Naive thymus-derived CD4-positive, alpha-beta T cell (primary cell): ENCODE data around the gene EHF. TPM values are rescaled to one million over a fixed set of nuclear protein-coding genes. Genes with fewer than 3 reads are reported as not detected.
A peak's percentile ranks its signal among the peaks of the same experiment; 100 is the strongest.

Source experiments
- ATAC-seq: fragments of 150-1000 bp; cut with Tn5 transposase; 2 replicates; pipeline ENCODE4 v1.10.0; 2021; ENCODE audit warnings: mild to moderate bottlenecking, moderate library complexity
- CTCF ChIA-PET: fragments of 350-600 bp; sonication (Branson Sonifier 250); formaldehyde crosslinking; loops from one replicate; lab custom pipeline; 2021; ENCODE audit warnings: antibody characterized with exemption; lab: Charles Lee
- POLR2A ChIA-PET: fragments of 350-600 bp; sonication (Branson Sonifier 250); formaldehyde crosslinking; loops from one replicate; lab custom pipeline; 2021; ENCODE audit warnings: antibody characterized with exemption, inconsistent platforms; lab: Charles Lee
- DNase-seq, 9 donors: peaks; one replicate each; pipeline versions ENCODE4 v3.0.0 to v3.0.0-alpha.2; 2020 to 2022; ENCODE audit warnings: mixed read lengths in 1 of 9
- H3K27ac ChIP-seq: one replicate; pipeline ENCODE4 v1.7.0; 2013; ENCODE audit warnings: mild to moderate bottlenecking, low read depth, low read length, moderate library complexity
- H3K27me3 ChIP-seq, 2 donors: one replicate each; pipeline ENCODE4 v1.7.0; 2013; ENCODE audit warnings: low read length in 2 of 2, mild to moderate bottlenecking in 2 of 2, moderate library complexity in 2 of 2; ENCODE audit not compliant: control insufficient read depth in 2 of 2, insufficient read depth in 2 of 2
- H3K36me3 ChIP-seq, 3 experiments: 1 replicate in 2 of 3; 2 replicates in 1 of 3; pipeline ENCODE4 v1.7.0; 2013; ENCODE audit warnings: low read length in 3 of 3, mild to moderate bottlenecking in 3 of 3, moderate library complexity in 1 of 3; ENCODE audit not compliant: insufficient read depth in 3 of 3, control insufficient read depth in 2 of 3
- H3K4me1 ChIP-seq, 2 donors: one replicate each; pipeline ENCODE4 v1.7.0; 2013; ENCODE audit warnings: low read length in 2 of 2, mild to moderate bottlenecking in 2 of 2, moderate library complexity in 1 of 2; ENCODE audit not compliant: control insufficient read depth in 2 of 2, insufficient read depth in 2 of 2
- H3K4me3 ChIP-seq: 2 replicates; pipeline ENCODE4 v1.7.0; 2013; ENCODE audit warnings: mild to moderate bottlenecking, low read length
- H3K9me3 ChIP-seq, 3 experiments: 1 replicate in 2 of 3; 2 replicates in 1 of 3; pipeline ENCODE4 v1.7.0; 2013; ENCODE audit warnings: low read length in 3 of 3; ENCODE audit not compliant: control insufficient read depth in 2 of 3
- H3K27ac Mint-ChIP-seq, 9 donors: one replicate each; pipeline ENCODE4 v1.8.0; 2020 to 2022; ENCODE audit warnings: mixed read lengths in 9 of 9, mild to moderate bottlenecking in 8 of 9, moderate library complexity in 5 of 9, inconsistent platforms in 2 of 9
- H3K27me3 Mint-ChIP-seq, 5 donors: one replicate each; pipeline ENCODE4 v1.8.0; 2021 to 2022; ENCODE audit warnings: mixed read lengths in 5 of 5, mild to moderate bottlenecking in 1 of 5
- H3K36me3 Mint-ChIP-seq, 5 donors: one replicate each; pipeline ENCODE4 v1.8.0; 2020 to 2022; ENCODE audit warnings: mixed read lengths in 5 of 5, mild to moderate bottlenecking in 3 of 5, inconsistent platforms in 1 of 5
- H3K4me1 Mint-ChIP-seq, 7 donors: one replicate each; pipeline ENCODE4 v1.8.0; 2020 to 2022; ENCODE audit warnings: mixed read lengths in 7 of 7, mild to moderate bottlenecking in 3 of 7, inconsistent platforms in 1 of 7
- H3K4me3 Mint-ChIP-seq, 10 donors: one replicate each; pipeline ENCODE4 v1.8.0; 2020 to 2022; ENCODE audit warnings: mild to moderate bottlenecking in 10 of 10, mixed read lengths in 10 of 10, moderate library complexity in 6 of 10, inconsistent platforms in 2 of 10
- H3K9me3 Mint-ChIP-seq, 11 donors: one replicate each; pipeline ENCODE4 v1.8.0; 2020 to 2022; ENCODE audit warnings: mixed read lengths in 11 of 11, mild to moderate bottlenecking in 4 of 11, inconsistent platforms in 1 of 11, moderate library complexity in 1 of 11
- intact Hi-C, 2 donors: fragments of 100-400 bp; cut with micrococcal nuclease; formaldehyde crosslinking; loops; one replicate each; pipeline ENCODE4 v1.15.1; 2023
- polyA plus RNA-seq, 2 donors: library from polyadenylated mRNA; unstranded; fragments of 300-500 nt; fragmentation: Illumina TruSeq; gene quantifications; one replicate each; pipeline ENCODE4 v1.2.3, GENCODE V29; 2021
- total RNA-seq, 6 experiments: library from RNA in 5 of 6; stranded (reverse) in 5 of 6; gene quantifications; 1 replicate in 5 of 6; 2 replicates in 1 of 6; pipeline ENCODE4 v1.2.3 and lab custom pipeline; 2021 to 2026

Gene EHF
- total and polyA plus RNA-seq, 7 experiments from 2014 or later = 0.20 TPM; not detected in 6

DNA sequence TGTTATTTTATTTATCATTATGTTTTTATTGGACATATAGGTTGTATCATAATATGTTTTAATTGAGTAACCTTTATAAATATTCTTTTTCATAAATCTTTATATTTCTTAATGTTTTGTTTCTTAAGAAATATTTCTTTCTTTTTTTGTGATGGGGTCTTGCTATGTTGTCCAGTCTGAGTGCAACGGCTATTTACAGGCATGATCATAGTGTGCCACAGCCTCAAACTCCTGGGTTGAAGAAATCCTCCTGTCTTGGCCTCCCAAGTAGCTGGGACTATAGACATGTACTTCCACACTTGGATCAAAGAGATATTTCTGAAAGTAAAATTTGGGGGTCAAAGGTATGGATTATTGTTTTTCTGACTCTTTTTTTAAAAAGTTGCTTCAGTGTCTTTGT, 53.1 kb downstream of the EHF start:
- no peak overlapping the region for H3K27ac ChIP-seq
- H3K27me3 Mint-ChIP-seq = peaks cover 4 to 53% (median 30%) of the 10 kb centered on the region in 5 donors
- DNase-seq = no peak
- H3K4me1 ChIP-seq = no peaks in the 10 kb centered on the region
- H3K36me3 Mint-ChIP-seq = no peaks in the 10 kb centered on the region
- no peaks in the 10 kb centered on the region for H3K36me3 ChIP-seq
- ChIA-PET POLR2A (no interaction called here), CTCF (no interaction called here)
- ATAC-seq = no peak
- H3K4me3 Mint-ChIP-seq = no peak overlapping the region
- H3K27ac Mint-ChIP-seq = peak overlapping the region in 1 of 9 donors; percentile 47
- no peaks in the 10 kb centered on the region for H3K27me3 ChIP-seq
- H3K4me1 Mint-ChIP-seq = peaks cover 0 to 3% (median 0%) of the 10 kb centered on the region in 7 donors
- no peaks in the 10 kb centered on the region for H3K9me3 ChIP-seq
- intact Hi-C loops = no loop called here
- no peak overlapping the region for H3K4me3 ChIP-seq
- peaks cover 0 to 5% (median 1%) of the 10 kb centered on the region in 11 donors for H3K9me3 Mint-ChIP-seq

DNA sequence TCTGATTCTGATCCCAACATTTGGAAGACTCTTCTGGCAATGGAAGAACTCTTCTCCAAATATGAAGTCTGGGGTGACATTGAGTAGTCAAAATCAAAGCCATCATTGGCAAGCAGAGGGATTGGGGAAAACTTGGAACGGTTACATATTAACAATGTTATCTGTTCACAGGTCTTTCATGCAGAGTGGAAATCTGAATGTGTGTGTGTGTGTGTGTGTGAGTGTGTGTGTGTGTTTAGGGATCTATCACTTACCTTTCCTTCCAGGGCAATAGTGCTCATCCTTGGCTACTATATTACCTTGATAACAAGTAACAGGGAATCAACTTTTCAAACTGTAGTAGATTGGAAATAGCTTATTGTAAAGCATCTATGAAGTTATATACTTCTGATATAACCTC, 55.3 kb downstream of the EHF start:
- intact Hi-C loops = no loop called here
- no peak for ATAC-seq
- DNase-seq = no peak
- peaks cover 0 to 5% (median 1%) of the 10 kb centered on the region in 11 donors for H3K9me3 Mint-ChIP-seq
- peaks cover 4 to 53% (median 26%) of the 10 kb centered on the region in 5 donors for H3K27me3 Mint-ChIP-seq
- ChIA-PET POLR2A (no interaction called here), CTCF (no interaction called here)
- Histone ChIP-seq H3K4me1 (no peaks in the 10 kb centered on the region), H3K27ac (no peak overlapping the region), H3K9me3 (no peaks in the 10 kb centered on the region), H3K36me3 (no peaks in the 10 kb centered on the region), H3K4me3 (no peak overlapping the region), H3K27me3 (no peaks in the 10 kb centered on the region)
- H3K4me3 Mint-ChIP-seq = no peak overlapping the region
- H3K4me1 Mint-ChIP-seq = peaks cover 0 to 1% (median 0%) of the 10 kb centered on the region in 7 donors
- H3K36me3 Mint-ChIP-seq = no peaks in the 10 kb centered on the region
- H3K27ac Mint-ChIP-seq = no peak overlapping the region

DNA sequence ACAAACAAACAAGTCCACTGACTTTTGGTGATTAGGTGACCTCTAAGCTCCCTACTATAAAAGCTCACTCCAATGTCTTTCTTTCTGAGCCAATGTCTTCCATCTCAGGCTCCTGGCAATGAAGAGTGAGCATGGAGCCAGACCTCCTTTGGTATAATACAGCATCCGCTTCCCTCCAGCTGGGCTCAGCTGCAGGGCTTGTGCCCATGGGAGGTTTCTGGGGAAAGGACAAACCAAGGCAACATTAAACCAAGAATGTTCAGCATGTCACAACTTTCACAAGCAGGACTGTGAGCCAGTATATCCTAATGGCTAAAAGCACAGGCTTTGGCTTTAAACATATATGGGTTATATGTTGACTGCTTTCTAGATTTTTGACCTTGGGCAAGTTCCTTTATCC, 58.8 kb downstream of the EHF start:
- Mint-ChIP-seq H3K36me3 (no peaks in the 10 kb centered on the region), H3K4me3 (no peak overlapping the region), H3K9me3 (no peaks in the 10 kb centered on the region), H3K27me3 (peaks cover 8 to 27% (median 19%) of the 10 kb centered on the region in 5 donors), H3K4me1 (peaks cover 0 to 1% (median 0%) of the 10 kb centered on the region in 7 donors), H3K27ac (no peak overlapping the region)
- ATAC-seq (no peak), DNase-seq (no peak)
- Histone ChIP-seq H3K9me3 (no peaks in the 10 kb centered on the region), H3K36me3 (no peaks in the 10 kb centered on the region), H3K27ac (no peak overlapping the region), H3K4me3 (no peak overlapping the region), H3K27me3 (no peaks in the 10 kb centered on the region), H3K4me1 (no peaks in the 10 kb centered on the region)
- ChIA-PET CTCF (interaction anchor here (0.6 kb wide), 1 partner anchor 40 kb away, joined by 3 read pairs; no protein-coding TSS in a partner anchor), POLR2A (no interaction called here)
- intact Hi-C loops = no loop called here

GRCh38 chr11:34680206-34680605, 59.3 kb downstream of the EHF start:
- H3K9me3 Mint-ChIP-seq = no peaks in the 10 kb centered on the region
- Histone ChIP-seq H3K36me3 (no peaks in the 10 kb centered on the region), H3K27ac (no peak overlapping the region), H3K4me1 (no peaks in the 10 kb centered on the region), H3K4me3 (no peak overlapping the region), H3K9me3 (no peaks in the 10 kb centered on the region), H3K27me3 (no peaks in the 10 kb centered on the region)
- H3K36me3 Mint-ChIP-seq = no peaks in the 10 kb centered on the region
- H3K27me3 Mint-ChIP-seq = peaks cover 8 to 25% (median 18%) of the 10 kb centered on the region in 5 donors
- ATAC-seq (no peak), DNase-seq (no peak)
- H3K4me1 Mint-ChIP-seq = peaks cover 0 to 1% (median 0%) of the 10 kb centered on the region in 7 donors
- POLR2A ChIA-PET = no interaction called here
- no peak overlapping the region for H3K27ac Mint-ChIP-seq
- no peak overlapping the region for H3K4me3 Mint-ChIP-seq
- intact Hi-C loops = no loop called here
- CTCF ChIA-PET = no interaction called here

DNA sequence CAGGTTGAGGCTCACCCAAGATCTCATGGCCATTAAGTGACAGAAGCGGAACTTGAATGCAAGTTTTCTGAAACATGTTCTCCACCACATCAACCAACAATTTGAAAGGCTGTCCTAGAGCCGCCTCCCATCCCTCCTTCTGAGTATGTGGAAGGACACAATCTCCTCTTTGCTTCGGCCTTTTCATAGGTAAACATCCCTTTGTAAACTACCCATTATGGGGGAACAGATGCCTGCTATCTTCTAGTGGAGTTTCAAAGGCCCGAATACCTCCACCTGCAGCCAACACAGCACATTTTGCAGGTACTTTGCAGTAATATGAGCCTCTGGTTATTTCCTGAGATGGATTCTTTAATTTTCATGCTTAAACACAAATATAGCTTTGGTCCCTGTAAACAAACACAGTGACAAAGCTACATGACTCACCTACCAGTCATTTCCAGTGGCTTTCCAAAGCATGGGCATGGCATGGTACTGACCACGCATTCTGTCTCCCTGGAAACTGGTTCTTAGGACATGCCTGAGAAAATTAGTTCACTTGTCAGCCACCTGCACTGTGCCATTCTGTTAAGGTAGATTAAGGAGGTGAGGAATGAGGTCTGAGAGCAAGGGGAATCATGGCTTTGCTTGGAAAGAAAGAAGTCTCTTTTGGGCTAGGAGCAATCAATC, 60.2 kb downstream of the EHF start:
- no peak overlapping the region for H3K27ac ChIP-seq
- no peaks in the 10 kb centered on the region for H3K36me3 Mint-ChIP-seq
- H3K4me1 ChIP-seq = no peaks in the 10 kb centered on the region
- H3K4me3 ChIP-seq = no peak overlapping the region
- H3K36me3 ChIP-seq = no peaks in the 10 kb centered on the region
- no peak for DNase-seq
- H3K27me3 Mint-ChIP-seq = peaks cover 2 to 20% (median 16%) of the 10 kb centered on the region in 5 donors
- ChIA-PET POLR2A (no interaction called here), CTCF (no interaction called here)
- no peaks in the 10 kb centered on the region for H3K9me3 ChIP-seq
- H3K27me3 ChIP-seq = no peaks in the 10 kb centered on the region
- intact Hi-C loops = no loop called here
- peaks cover 0 to 1% (median 0%) of the 10 kb centered on the region in 7 donors for H3K4me1 Mint-ChIP-seq
- H3K9me3 Mint-ChIP-seq = no peaks in the 10 kb centered on the region
- ATAC-seq = no peak
- H3K27ac Mint-ChIP-seq = no peak overlapping the region
- H3K4me3 Mint-ChIP-seq = no peak overlapping the region

DNA sequence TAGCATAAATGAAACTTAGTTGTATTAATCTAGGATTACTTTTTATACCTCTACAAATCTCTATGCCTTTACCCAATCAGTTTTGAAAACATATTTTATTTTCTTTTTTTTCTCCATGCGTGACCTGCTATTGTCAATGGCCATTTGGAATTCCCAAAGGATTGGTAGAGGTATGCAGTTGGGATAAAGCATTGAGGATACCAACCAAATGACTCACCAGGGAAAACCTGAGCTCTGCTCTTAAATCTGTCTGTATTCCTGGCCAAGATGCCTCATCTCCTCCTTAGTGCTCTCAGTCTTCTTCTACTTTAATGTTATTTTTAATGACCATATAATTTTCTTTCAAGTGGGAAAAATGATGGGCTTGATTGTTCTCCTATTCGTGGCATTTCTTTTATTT, 61.9 kb downstream of the EHF start:
- no peak for DNase-seq
- ChIA-PET CTCF (no interaction called here), POLR2A (no interaction called here)
- Mint-ChIP-seq H3K36me3 (no peaks in the 10 kb centered on the region), H3K27ac (no peak overlapping the region), H3K4me3 (no peak overlapping the region), H3K27me3 (peaks cover 0 to 13% (median 5%) of the 10 kb centered on the region in 5 donors), H3K4me1 (peaks cover 0 to 1% (median 0%) of the 10 kb centered on the region in 7 donors), H3K9me3 (no peaks in the 10 kb centered on the region)
- no peak for ATAC-seq
- intact Hi-C loops = no loop called here
- H3K27me3 ChIP-seq = no peaks in the 10 kb centered on the region
- H3K4me1 ChIP-seq = no peaks in the 10 kb centered on the region
- H3K4me3 ChIP-seq = no peak overlapping the region
- H3K9me3 ChIP-seq = no peaks in the 10 kb centered on the region
- H3K27ac ChIP-seq = no peak overlapping the region
- no peaks in the 10 kb centered on the region for H3K36me3 ChIP-seq

DNA sequence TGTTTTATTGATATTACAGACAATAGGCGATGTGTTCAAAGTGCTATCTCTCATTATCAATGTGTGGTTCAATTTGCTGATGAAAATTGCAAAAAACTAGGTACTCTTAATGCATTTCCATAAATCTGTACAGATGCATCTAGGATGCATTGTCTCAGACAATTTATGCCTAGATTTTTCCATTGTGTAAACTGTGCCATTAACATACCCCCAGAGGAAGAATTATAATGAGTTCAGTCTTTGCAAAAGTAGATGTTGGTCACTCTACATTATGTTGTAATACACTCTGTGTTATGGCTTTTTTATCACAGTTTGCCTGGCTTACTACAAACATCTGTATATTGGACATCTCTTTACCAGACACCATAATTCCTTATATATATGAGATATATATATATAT, 62.5 kb downstream of the EHF start:
- Histone ChIP-seq H3K4me3 (no peak overlapping the region), H3K27ac (no peak overlapping the region), H3K4me1 (no peaks in the 10 kb centered on the region), H3K9me3 (no peaks in the 10 kb centered on the region), H3K27me3 (no peaks in the 10 kb centered on the region), H3K36me3 (no peaks in the 10 kb centered on the region)
- ChIA-PET CTCF (no interaction called here), POLR2A (no interaction called here)
- H3K4me1 Mint-ChIP-seq = no peaks in the 10 kb centered on the region
- H3K36me3 Mint-ChIP-seq = no peaks in the 10 kb centered on the region
- peaks cover 0 to 13% (median 3%) of the 10 kb centered on the region in 5 donors for H3K27me3 Mint-ChIP-seq
- H3K27ac Mint-ChIP-seq = no peak overlapping the region
- no peaks in the 10 kb centered on the region for H3K9me3 Mint-ChIP-seq
- DNase-seq (no peak), ATAC-seq (no peak)
- intact Hi-C loops = no loop called here
- no peak overlapping the region for H3K4me3 Mint-ChIP-seq
